IPS-20b (cell line): ENCODE results near the gene SLC25A22.
A peak's percentile ranks its signal among the peaks of the same experiment; 100 is the strongest.

Experiments
- H3K27ac ChIP-seq: one replicate; pipeline ENCODE4 v1.5.1; 2013; ENCODE audit warnings: low read length
- H3K27me3 ChIP-seq: 2 replicates; pipeline ENCODE4 v1.6.1; 2013; ENCODE audit warnings: mild to moderate bottlenecking, low read length, inconsistent platforms; ENCODE audit not compliant: insufficient read depth
- H3K36me3 ChIP-seq: 2 replicates; pipeline ENCODE4 v1.6.1; 2013; ENCODE audit warnings: low read depth, mild to moderate bottlenecking, inconsistent platforms, low read length, moderate library complexity; ENCODE audit not compliant: insufficient read depth
- H3K4me1 ChIP-seq: 2 replicates; pipeline ENCODE4 v1.6.1; 2013; ENCODE audit warnings: mild to moderate bottlenecking, control low read depth, inconsistent platforms, low read length, moderate library complexity; ENCODE audit not compliant: insufficient read depth
- H3K4me3 ChIP-seq: 2 replicates; pipeline ENCODE4 v1.5.1; 2013; ENCODE audit warnings: mild to moderate bottlenecking, low read length, inconsistent platforms
- H3K9ac ChIP-seq: 2 replicates; pipeline ENCODE4 v1.6.1; 2013; ENCODE audit warnings: low read depth, mild to moderate bottlenecking, inconsistent platforms, low read length, moderate library complexity
- H3K9me3 ChIP-seq: 2 replicates; pipeline ENCODE4 v1.6.1; 2013; ENCODE audit warnings: mild to moderate bottlenecking, low read depth, low read length, inconsistent platforms; ENCODE audit not compliant: insufficient read depth

The SLC25A22 gene

DNA sequence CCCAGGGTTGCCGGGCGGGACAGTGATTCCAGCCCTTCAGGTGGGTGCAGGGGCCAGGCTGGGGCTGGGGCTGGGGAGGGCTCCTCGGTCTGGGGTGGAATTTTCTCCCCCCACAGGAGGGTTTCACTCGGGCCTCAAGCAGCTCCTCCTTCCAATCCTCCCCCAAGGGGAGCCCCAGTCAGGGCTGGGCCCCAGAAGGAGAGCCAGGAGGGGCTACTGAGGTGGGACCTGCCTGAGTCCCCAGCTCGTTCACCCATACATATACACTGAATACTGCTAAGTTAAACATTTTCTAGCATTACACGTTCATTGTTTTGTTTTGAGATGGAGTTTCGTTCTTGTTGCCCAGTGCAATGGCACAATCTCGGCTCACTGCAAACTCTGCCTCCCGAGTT, 28.1 kb upstream of the SLC25A22 start:
- H3K4me1 ChIP-seq: peaks cover 15% of the 10 kb centered on the region
- H3K9ac ChIP-seq: no peak overlapping the region
- H3K4me3 ChIP-seq: no peak overlapping the region
- no peaks in the 10 kb centered on the region for H3K9me3 ChIP-seq
- H3K27me3 ChIP-seq: peaks cover 59% of the 10 kb centered on the region
- H3K36me3 ChIP-seq: peaks cover 8% of the 10 kb centered on the region
- no peak overlapping the region for H3K27ac ChIP-seq

GRCh38 chr11:825366-826226, 27.5 kb upstream of the SLC25A22 start:
- no peak overlapping the region for H3K27ac ChIP-seq
- peaks cover 53% of the 10 kb centered on the region for H3K27me3 ChIP-seq
- peaks cover 8% of the 10 kb centered on the region for H3K36me3 ChIP-seq
- no peak overlapping the region for H3K9ac ChIP-seq
- H3K9me3 ChIP-seq: no peaks in the 10 kb centered on the region
- no peak overlapping the region for H3K4me3 ChIP-seq
- peaks cover 15% of the 10 kb centered on the region; the same call in 1 of the 2 replicates for H3K4me1 ChIP-seq

DNA sequence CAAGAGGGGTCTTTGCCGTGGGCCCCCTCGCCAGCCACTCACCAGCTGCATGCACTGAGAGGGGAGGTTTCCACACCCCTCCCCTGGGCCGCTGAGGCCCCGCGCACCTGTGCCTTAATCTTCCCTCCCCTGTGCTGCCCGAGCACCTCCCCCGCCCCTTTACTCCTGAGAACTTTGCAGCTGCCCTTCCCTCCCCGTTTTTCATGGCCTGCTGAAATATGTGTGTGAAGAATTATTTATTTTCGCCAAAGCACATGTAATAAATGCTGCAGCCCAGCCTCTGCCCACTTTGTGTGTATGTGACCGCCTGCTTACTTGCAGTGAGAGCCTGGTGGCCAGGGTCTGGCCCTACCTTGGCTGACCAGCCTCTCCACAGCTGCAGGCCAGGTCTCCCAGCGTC, 26.9 kb upstream of the SLC25A22 start:
- peaks cover 15% of the 10 kb centered on the region; the same call in 1 of the 2 replicates for H3K4me1 ChIP-seq
- H3K27ac ChIP-seq: no peak overlapping the region
- H3K9ac ChIP-seq: no peak overlapping the region
- peaks cover 46% of the 10 kb centered on the region for H3K27me3 ChIP-seq
- peaks cover 8% of the 10 kb centered on the region for H3K36me3 ChIP-seq
- no peak overlapping the region for H3K4me3 ChIP-seq
- no peaks in the 10 kb centered on the region for H3K9me3 ChIP-seq

GRCh38 chr11:824292-824880, 26.3 kb upstream of the SLC25A22 start:
- peaks cover 15% of the 10 kb centered on the region; the same call in 1 of the 2 replicates for H3K4me1 ChIP-seq
- H3K27ac ChIP-seq: no peak overlapping the region

DNA sequence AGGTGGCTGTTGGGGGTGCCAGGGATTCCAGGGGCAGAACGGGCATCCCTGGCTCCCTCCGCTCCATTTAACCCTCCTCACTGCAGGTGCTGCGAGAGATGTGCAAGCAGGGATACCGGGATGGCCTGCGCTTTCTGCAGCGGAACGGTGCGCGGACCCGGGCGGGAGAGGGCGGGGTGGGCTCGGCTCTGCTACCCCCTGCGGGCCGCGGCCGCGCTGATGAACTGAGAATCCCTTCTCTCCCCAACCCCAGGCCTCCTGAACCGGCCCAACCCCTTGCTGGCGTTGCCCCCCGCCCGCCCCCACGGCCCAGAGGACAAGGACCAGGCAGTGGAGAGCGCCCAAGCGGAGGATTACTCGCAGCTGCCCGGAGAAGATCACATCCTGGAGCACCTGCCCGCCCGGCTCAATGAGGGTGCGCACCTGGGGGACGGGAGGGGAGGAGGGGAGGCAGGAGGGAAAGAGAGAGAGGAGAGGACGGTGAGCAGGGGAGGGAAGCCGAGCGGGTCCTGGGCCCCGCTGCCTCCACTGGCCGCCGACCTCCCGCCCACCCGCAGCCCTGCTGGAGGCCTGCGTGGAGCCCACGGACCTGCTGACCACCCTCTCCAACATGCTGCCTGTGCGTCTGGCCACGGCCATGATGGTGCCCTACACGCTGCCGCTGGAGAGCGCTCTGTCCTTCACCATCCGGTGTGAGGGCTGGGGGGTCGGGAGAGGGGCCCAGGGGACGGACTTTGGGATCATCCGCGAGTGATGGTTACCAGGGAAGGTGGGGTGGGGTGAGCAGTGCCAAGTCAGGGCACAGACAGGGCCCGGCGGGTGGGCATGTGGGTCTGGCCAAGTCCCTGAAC, 25.6 kb upstream of the SLC25A22 start:
- Histone ChIP-seq H3K27ac (no peak overlapping the region), H3K36me3 (peaks cover 8% of the 10 kb centered on the region), H3K27me3 (peaks cover 33% of the 10 kb centered on the region), H3K4me3 (no peak overlapping the region), H3K9ac (no peak overlapping the region), H3K4me1 (peaks cover 8% of the 10 kb centered on the region; the same call in 1 of the 2 replicates), H3K9me3 (no peaks in the 10 kb centered on the region)

More at GRCh38 chr11:824292-824880, 26.3 kb upstream of the SLC25A22 start:
- peaks cover 41% of the 10 kb centered on the region for H3K27me3 ChIP-seq
- no peaks in the 10 kb centered on the region for H3K9me3 ChIP-seq
- H3K36me3 ChIP-seq: peaks cover 8% of the 10 kb centered on the region
- H3K9ac ChIP-seq: no peak overlapping the region
- no peak overlapping the region for H3K4me3 ChIP-seq

GRCh38 chr11:821512-822371, 23.7 kb upstream of the SLC25A22 start:
- Histone ChIP-seq H3K9ac (no peak overlapping the region), H3K36me3 (peaks cover 8% of the 10 kb centered on the region), H3K4me1 (no peaks in the 10 kb centered on the region; the same call in 1 of the 2 replicates), H3K9me3 (no peaks in the 10 kb centered on the region), H3K27ac (no peak overlapping the region), H3K4me3 (no peak overlapping the region), H3K27me3 (peaks cover 15% of the 10 kb centered on the region)

DNA sequence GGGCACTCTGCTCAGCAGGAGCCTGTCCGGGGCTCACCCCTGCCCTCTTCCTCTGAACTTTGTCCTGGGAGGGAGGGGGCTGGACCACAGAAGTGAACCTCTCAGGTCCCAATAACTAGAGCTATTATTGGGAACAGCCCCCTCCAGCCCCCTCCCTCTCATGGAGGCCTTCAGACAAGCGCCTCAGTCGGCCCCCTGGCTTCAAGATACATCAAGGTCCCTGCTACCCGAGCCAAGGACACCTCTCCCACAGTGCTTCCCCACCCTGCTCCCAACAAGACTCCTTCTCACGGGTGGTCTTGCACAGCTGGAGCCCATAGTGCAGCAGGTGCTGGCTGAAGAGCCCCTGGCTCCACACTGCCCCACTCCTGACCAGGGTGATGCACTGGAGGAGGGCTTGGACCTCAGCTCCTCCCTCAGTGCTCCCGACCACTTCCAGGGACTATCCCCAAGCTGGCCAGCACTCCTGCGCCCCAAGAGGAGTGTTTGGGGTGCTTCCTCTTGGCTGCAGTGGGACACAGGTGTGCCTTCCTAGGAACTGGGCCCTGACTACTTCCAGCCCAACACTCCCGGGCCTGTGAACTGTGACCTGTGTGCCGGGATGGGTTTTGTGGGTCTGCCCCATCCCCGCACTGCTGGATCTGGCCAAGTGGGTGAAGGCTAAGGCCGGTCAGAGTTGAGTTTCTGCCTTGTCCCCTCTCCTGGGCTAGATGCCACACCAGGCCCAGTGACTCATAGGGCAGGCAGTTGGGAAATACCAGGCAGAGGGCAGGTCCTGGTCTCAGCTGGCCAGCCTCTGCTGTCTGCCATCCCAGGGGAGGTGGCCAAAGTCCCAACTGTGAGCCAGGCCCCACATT, 22.8 kb upstream of the SLC25A22 start:
- Histone ChIP-seq H3K9ac (peak overlapping the region; percentile 59; the same call in 1 of the 2 replicates), H3K27ac (no peak overlapping the region), H3K36me3 (peaks cover 8% of the 10 kb centered on the region), H3K4me3 (peak overlapping the region; percentile 74; the same call in 1 of the 2 replicates), H3K4me1 (no peaks in the 10 kb centered on the region; the same call in 1 of the 2 replicates), H3K27me3 (peaks cover 7% of the 10 kb centered on the region; the same call in 1 of the 2 replicates), H3K9me3 (no peaks in the 10 kb centered on the region)

DNA sequence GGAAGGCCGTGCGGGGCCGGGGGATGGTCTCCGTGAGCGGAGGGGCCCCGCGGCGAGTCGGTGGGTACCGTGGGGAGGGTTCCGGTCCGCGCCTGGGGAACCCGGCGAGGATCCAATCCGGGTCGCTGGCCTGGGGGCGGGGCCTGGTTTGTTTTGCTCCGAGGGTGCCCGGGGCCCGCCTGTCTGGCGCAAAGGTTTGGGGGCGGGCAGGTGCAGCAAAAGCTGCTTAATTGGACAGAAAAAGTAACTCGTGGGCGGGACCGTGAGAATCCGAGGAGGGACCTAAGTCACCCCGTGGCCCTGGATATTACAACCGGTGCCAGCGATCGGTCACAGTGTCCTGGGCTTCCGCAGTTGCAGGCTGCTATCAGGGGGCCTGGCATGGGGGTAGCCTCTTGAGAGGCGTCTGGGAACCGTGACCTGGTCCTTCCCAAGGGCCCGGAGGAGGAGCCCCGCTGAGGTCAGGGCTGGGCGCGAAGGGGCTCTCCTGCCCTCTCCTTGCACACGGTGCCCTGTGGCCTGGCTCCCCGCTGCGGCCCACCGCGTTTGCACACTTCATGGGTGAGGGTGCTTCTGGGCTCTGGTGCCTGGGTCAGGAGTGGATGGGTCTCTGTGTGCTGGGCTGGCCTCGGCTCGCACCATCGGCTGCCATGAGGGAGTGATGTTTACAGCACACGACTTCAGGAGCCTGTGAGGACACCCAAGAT, 22.0 kb upstream of the SLC25A22 start:
- Histone ChIP-seq H3K4me1 (no peaks in the 10 kb centered on the region; the same call in 1 of the 2 replicates), H3K4me3 (peak overlapping the region; percentile 74), H3K9ac (peak overlapping the region; percentile 59; the same call in 1 of the 2 replicates), H3K9me3 (no peaks in the 10 kb centered on the region), H3K27ac (no peak overlapping the region), H3K27me3 (no peaks in the 10 kb centered on the region; the same call in 1 of the 2 replicates), H3K36me3 (peaks cover 6% of the 10 kb centered on the region)

DNA sequence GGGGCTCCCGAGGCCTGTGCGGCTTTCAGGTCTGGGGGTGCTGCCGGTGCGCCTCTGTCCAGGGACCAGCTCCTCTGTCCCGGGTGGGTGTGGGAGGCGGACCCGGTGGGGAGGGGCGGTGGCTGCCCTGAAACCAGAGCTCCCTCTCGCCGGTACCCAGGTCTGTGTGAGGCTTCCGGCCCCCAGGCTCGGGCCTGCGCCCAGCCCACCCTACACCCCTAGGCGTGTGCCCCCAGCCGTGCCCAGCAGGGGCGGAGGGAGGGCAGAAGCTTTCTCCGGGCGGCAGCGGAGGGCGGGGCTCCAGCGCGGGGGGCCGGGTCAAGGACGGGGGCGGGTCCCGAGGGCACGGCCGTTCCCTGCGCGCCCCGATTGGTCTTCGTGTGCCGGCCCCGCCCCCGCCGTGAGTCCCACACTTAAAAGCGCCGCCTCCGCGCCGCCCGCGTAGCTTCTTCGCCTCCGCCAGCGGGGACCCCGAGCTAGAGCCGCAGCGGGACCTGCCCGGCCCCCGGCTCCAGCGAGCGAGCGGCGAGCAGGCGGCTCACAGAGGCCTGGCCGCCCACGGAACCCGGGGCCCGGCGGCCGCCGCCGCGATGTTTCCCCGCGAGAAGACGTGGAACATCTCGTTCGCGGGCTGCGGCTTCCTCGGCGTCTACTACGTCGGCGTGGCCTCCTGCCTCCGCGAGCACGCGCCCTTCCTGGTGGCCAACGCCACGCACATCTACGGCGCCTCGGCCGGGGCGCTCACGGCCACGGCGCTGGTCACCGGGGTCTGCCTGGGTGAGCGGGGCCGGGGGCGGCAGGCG, 21.2 kb upstream of the SLC25A22 start:
- Histone ChIP-seq H3K27ac (no peak overlapping the region), H3K36me3 (peaks cover 8% of the 10 kb centered on the region), H3K9me3 (no peaks in the 10 kb centered on the region)

More for the DNA sequence above, 21.2 kb upstream of the SLC25A22 start:
- Histone ChIP-seq H3K4me3 (peak overlapping the region; percentile 74), H3K27me3 (no peaks in the 10 kb centered on the region), H3K9ac (peak overlapping the region; percentile 51; the same call in 1 of the 2 replicates), H3K4me1 (no peaks in the 10 kb centered on the region; the same call in 1 of the 2 replicates)
